ENCODE results near the gene PITPNM3. TPM values are rescaled to one million over a fixed set of nuclear protein-coding genes. Genes with fewer than 3 reads are reported as not detected.
A peak's percentile ranks its signal among the peaks of the same experiment; 100 is the strongest.
"Not testable (repeated sequence)": the region's sequence is repeated elsewhere in the genome, so short reads cannot be mapped to it uniquely, and the experiment has no call there.

The PITPNM3 gene
- 13.9 TPM for total RNA-seq

DNA sequence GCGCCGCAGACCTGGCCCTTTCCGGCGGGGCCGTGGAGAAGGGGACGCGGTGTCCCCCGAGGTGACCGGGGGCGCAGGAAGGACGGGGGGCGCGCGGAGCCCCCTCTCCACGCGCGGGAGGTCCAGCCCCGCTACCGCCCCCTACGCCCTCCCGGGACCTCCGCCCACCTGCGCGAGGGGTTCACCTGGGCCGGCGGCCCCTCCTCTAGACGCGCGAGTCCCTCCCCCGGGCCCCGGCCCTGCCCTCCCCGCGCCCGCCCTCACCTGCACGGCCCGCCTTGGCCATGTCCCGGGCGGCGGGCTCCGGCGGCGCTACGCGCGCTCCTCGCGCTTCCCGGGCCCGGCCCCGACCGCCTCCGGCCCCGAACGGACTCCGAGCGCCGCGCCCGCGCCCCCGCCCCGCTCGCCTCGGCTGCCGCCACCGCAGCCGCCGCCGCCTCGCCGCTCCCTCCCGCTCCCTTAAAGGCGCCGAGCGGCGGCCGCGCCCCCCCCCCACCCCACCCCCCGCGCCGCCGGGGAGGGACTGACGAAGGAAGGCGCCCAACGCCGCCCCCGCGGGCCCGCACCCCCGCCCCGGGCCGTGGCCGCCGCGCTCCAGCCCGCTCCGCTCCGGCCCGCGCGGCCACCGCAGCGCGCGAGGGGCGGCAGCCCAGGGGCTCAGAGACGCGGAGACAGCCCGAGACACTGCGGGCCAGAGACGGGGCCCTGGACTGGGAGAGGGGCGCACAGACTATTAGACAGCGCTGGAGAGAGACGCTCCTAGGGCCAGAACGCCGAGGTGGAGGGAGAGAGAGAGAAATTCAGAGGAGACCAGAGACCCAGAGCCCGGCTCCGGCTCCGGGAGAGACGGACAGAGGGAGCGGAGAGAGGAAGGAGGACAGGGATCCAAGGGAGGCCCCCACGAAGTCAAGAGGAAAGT is at the start of gene PITPNM3:
Gene PITPNM3, minus strand, starts transcription at position 435 of the 919 bp plus-strand sequence. Its CDS starts 149 bp downstream, at position 286.
- DNase-seq, result no peak

DNA sequence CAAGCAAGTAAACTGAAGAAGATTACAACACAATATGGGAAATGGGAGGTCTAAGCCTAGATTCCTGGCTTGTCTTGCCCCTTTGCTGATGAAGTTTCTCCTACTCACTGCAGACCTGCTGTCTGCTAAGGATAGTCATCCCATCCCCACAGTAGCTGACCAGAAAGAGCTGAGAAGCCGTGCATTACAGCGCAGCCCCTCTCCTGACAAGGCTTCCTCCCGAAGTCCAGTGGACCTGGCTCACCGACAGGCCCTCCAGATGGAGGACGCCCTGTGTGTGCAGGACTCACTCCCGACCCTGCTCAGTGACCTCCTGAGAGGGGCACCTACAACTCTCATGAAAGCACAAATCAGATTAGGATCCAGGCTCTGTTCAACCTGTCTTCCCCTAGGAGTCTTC is 48.8 kb upstream of the PITPNM3 start:
- DNase-seq, result no peak

DNA sequence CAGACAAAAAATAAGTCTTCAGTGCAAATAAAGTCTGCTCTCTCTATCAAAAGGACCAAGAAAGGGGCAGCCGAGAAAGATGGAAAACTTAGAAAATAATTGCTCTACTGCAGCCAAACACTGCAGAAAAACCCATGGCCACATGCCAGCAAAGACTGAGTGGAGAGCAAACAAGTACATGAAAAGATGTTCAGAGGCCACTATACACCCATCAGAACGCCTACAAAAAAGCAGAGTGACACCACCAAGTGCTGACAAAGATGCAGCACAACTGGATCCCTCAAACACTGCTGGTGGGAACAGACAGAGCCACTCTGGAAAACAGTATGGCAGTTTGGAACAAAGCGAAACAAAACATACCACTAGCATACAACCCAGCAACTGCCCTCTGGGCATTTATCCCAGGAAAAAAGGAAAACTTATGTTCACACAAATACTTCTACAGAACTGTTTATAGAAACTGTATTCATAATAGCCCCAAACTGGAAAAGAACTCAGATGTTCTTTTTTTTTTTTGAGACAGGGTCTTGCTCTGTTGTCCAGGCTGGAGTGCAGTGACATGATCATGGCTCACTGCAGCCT is 47.5 kb upstream of the PITPNM3 start:
- DNase-seq, result peak; percentile 7

DNA sequence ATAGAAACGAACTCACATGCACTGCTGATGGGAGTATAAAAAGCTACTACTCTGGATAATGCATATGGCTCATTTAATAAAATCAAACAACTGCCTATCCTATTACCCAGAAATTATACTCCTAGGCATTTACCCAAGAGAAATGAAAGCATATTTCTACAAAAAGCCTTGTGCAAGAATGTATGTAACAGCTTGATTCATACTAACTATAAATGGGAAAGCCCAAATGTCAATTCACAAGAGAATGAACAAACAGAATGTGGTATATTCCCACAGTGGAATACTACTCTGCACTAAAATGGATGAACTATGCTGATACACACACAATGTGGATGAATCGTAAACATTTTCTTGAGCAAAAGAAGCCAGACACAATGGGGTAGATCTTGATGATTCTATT is 45.8 kb upstream of the PITPNM3 start:
- no peak for DNase-seq

DNA sequence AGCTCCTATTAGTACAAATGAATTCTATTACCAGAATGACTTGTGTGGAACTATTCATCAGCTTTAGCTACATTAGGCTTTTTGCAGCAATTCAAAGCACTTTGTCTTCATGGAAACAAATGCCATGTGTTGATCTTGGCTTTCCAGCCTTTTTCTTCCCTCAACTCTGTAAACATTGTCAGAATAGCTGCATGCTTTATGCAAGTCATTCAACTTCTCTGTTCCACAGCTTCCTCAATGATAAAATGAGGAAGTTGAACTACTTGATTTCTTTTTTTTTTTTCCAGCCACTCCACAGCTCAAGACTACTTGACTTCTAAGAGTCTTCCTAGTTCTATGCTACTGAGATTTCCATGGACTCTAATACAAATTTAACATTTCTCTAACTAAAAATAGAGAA is 43.0 kb upstream of the PITPNM3 start:
- DNase-seq, result no peak

DNA sequence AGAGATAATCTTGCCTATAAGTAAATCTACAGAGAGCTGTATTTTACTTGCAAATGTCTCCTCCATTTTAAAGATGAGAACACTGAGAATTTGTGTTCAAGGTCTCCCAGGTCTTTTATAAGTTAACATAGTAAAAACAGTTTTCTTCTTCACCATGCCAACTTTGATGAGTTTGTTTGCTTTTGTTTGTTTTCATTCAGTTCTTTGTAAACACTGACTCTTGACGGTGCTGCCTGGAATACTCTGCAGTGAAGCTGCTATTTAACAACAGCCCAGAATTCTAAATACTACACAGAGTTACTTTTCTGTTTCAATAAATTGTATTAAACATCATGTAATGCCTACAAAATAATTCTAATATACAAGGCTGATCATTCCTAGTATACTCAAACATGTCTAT is 41.4 kb upstream of the PITPNM3 start:
- DNase-seq, result no peak

DNA sequence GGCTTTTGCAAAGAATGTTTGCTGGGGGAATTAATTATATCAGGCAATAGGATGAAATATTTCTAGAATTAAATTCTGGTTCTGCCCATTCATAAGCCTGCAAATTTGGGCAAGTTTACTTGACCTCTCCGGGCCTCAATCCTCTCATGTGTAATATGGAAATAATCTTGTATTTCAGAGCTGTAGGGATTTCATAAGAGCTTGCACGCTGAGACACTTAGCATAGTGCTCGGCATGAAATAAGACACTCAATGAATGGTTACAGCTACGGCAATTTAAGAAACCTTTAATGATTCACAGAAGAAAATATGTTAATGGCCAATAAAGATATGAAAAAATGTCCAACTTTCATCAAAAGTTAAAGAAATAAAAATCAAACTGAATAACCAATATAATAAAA is 40.6 kb upstream of the PITPNM3 start:
- DNase-seq, result no peak

DNA sequence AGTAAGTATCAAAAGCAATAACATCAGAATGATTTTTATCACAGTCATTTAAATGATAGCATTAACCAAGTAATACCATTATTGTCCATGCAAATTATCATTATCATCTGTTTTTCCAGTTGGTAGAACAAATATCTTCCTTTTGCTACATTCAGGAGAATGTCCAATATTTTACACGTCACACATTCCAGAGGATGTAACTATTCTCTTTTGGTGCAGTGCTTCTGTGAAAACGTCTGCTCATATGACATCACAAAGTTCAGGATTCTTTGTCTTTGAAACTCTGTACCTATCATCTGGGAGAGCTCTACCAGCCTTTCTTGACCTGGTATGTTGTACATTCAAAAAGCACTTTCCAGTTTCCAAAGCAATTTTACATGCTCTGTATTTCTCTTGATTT is 40.2 kb upstream of the PITPNM3 start:
- DNase-seq, result no peak

DNA sequence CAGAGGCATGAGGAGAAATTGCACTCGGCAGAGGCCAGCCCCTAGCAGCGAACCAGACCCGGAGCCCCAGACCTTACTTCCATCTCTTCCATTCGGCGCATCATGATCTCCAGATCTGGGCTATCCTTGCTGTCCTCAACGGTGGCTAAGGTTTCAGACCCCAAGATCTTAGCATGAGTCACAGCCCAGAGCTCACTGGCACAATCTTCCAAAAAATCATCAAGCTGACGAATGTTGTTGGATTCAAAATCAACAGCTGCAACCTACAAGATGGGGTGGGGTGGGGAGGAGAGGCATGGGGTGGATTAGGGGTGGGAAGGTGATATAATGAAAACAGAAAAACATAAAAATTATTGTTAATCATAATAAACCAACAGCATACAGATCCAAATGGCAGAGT is 39.7 kb upstream of the PITPNM3 start:
- DNase-seq, result no peak

DNA sequence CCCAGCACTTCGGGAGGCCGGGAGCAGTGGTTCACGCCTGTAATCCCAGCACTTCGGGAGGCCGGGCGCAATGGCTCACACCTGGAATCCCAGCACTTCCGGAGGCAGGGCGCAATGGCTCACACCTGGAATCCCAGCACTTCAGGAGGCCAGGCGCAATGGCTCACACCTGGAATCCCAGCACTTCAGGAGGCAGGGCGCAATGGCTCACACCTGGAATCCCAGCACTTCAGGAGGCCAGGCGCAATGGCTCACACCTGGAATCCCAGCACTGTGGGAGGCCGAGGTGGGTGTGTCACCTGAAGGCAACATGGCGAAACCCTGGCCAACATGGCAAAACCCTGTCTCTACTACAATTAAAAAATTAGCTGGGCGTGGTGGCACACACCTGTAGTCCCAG is 37.0 kb upstream of the PITPNM3 start:
- DNase-seq, result not testable (repeated sequence)

DNA sequence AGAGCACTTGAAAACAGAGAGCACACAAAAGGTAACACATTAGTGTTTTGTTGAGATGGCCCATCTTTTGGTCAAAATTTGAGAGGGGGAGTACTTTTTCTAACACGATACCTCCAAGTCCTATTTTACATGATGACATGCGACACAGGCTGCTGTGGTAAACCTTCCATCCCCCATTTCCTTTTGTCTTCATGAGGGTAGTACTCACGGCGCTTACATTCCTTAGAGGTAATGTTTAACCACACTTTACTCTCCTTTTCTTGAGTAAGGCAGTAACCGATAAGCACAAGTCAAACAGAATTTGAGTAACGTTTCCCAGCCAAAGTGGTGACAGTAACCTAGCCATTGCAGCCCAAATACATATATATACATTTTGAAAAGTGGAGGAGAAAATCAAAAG is 35.8 kb upstream of the PITPNM3 start:
- DNase-seq, result no peak

DNA sequence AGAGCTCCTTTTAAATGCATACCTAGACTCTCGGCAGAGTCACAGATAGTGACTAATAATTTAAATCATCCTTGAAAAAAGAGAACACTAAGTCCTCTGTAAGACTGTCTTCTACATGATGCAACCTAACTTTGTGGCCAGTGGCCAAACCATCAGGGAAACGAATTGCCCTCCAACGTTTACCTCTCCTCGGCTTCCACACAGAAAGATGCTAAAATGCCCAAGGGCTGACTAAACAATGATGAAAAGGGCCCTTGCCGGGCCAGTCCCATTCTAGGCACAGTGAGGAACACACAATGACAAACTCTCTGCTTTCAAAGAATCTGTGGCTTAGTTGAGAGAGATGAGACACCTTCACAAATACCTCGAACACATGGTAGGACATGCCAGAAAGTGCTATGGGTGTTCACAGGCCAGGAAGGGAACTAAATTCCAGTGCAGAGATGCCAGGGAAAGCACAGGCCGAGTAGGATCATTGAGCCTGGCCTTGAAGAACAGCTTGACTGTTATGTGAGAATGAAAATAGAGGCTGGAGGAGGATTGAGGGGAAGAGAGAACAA is 35.3 kb upstream of the PITPNM3 start:
- DNase-seq, result no peak

DNA sequence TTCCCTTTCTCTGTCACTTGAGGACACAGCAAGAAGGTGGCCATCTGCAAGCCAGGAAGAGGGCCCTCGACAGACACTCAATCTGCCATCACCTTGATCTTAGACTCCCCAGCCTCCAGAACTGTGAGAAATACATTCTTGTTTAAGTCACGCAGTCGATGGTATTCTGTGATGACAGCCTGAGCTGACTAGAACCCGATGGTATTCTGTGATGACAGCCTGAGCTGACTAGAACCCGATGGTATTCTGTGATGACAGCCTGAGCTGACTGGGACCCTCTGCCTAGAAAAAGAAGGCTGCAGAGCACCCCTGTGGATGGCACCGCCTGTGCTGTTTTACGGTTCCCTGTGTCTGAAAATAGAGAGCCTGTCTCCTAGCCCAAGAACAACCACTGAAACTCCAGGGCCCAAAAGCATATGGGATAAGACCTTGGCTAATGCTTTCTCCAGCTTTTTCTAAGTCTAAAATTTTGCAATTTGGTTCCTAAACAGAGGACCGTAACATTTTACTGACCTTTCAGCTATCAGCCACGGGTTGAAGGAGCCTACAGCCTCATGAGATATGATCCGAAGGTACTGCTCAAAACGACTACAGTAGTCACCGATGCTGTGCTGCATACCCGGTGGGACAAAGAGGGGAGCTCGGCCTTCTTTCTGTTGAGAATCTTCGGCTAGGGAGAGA is 33.1 kb upstream of the PITPNM3 start:
- DNase-seq, result no peak

DNA sequence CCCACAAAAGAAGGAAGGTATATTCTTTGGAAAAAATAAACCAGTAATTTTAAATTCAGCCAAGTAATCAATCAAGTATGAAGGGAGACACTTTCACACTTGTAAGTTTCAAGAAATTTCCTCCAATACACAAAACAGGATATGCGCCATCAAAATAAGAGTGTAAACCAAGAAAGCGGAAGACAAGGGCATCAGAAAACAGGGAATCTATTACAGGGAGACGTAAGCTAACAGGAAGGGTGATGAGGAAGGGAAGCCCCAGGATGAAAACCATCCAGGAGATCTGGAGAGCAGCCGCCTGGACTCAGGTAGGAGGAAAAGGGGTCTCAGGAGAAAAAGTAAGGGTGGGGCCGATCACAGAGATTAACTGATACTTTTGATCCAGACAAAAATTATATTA is 31.8 kb upstream of the PITPNM3 start:
- no peak for DNase-seq

DNA sequence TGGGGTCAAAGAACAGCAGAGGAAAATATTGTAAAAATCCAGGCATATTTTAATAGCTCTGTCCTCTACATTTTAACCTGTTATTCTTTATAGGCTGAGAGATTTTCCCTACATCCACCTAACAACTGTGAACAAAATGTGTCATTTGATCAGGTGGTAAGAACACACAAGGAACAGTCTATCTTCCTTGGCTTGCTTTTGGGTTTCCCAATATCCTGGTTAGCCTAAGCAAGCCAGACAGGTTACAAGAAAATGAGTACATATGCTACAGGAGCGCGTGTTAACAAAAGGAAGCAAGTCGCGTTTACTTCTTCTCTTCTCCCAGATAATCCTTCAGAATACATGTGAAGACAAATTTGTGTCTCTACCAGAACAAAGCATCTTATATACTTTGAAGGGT is 31.0 kb upstream of the PITPNM3 start:
- no peak for DNase-seq

DNA sequence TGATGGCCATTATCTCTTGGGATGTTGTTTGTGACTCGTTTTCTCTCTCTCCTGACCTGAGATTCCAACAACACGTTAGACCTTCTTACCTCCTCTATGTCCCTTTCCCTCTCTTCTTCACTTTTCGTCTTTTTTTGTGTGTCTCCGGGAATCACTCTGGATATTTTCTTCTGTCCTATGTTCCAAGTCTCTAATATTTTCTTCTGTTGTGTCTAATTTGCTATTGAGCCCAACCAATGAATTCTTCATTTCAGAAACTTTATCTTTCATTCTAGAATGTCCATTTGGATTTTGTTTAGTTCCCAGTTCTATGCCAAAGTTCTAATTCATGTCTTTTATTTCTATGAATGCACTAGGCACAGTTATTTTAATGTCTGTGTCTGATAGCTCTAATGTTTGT is 27.1 kb upstream of the PITPNM3 start:
- no peak for DNase-seq

DNA sequence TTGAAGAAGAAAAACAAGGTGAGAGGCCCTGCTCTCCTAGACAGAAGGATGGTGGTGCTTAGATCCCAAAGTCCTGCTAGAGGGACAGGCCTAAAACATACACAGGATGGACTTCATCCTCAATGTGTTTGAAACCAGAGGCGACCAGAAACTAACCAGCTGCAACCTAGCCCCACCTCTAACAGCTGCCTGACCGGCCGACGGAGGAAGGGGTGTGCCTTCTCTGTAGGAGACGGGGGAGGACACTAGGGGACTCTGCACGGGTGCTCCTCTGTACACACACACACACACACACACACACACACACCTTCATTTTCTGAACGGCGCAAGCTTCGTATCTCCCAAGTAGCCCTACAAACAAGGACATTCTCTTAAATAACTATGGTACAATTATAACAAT is 24.3 kb upstream of the PITPNM3 start:
- DNase-seq, result no peak

DNA sequence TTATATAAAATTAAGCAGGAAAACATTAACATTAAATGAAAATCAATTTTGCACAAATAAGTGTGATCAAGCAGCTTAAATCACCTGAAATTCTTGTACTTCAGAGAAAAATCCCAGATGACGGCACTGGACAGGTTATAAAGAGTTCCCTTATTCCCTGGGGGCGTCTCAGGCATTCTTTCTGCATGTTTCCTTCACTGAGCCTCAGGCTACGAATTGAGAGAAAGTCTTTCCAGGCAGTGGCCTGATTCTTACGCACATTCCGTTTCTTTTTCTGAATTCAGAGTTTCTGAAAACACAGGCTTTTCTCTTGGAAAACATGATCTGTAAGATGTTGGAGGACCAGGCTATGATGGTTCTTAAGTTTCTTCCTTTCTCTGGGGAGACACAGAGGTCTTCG is 22.1 kb upstream of the PITPNM3 start:
- DNase-seq, result no peak

DNA sequence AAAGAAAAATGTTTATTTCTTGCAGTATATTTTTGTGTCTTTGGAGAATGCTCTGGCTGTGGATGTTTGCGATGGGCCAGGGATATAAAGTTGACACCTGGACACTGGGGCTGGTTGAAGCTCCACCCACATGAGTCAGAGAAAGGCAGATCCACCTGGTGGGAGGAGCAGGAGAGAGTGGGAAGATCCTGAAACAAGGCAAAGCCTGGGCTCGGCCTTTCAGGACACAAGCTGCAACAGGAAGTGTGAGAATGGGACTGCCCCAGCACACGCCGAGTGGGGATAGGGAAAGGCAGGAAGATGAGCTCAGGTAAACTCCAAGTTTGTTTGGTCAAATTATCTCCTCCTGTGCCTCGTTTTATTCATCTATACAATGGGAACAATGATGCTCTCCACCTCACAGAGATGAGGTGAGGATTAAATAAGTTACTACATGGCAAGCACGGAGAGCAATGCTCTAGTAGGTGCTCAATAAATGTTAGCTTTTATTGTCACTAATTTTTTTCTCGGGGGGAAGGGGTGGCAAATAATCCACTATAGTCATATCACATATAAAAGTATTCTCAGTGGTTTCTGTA is 21.4 kb upstream of the PITPNM3 start:
- no peak for DNase-seq

DNA sequence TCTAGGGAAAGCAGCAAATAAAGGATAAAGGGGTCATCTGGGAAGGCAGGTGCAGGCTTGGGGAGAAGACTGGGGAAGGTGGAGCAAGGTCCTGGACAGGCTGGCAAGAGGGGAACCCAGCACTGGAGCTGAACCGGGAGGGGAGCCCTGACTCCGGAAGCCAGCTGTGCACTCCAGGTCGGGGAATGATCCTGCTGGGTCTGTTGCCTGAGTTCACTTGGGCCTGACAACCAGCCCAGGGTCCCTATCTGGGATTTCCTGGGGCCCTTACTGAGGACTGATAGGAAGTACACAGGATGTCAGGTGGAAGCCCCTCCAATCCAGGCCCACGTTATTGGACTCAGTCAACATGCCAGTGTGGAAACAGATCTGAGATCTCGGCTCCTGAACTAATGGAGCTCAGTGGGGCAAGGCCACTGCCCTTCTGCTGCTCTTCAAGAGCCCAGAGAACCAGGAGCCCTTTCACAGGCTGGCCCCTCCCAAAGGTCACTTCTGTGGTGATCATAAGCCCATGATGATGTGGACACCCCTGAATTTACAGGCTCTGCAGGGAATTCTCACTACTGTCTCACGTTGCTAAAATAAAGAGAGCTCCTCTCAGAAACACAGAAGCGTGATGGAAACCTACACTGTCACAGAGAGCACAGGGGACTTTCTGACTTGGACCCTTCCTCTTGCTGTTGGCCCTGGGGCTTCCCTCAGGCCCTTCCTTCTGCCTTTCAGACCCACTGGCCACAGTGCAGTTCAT is 19.9 kb upstream of the PITPNM3 start:
- no peak for DNase-seq

DNA sequence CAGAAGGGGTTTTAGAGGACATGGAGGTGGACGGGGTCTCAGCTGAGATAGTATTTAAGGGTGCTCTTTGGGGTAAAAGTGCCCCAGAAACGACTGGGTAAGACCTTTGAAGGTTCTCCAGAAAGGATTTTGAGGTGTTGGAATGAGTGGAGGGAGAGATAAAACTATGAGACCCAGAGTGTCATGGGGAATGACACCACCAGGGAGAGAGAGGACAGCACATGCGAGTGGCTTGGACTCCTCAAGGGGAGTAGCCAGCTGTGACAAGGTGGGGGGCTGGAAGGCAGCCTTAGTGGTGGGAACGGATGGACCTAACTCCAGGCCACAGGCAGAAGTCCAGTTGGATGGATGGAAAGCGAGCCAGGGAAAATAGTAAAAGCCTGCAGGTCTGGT is 19.2 kb upstream of the PITPNM3 start:
- no peak for DNase-seq
